PC-9 (cell line): ENCODE measurements around the gene ATP10A. TPM values are rescaled to one million over a fixed set of nuclear protein-coding genes. Genes with fewer than 3 reads are reported as not detected.

Experiments
- BruUV-seq: library from RNA; stranded (reverse); fragments of 400-500 nt; replicated peaks from 2 replicates; lab custom pipeline; 2021; lab: Mats Ljungman, UMichigan
- CTCF ChIA-PET: fragments of 300-600 bp; sonication (Branson Sonifier 250); formaldehyde crosslinking; loops from one replicate; lab custom pipeline; 2022; ENCODE audit warnings: antibody characterized with exemption; lab: Charles Lee
- POLR2A ChIA-PET: fragments of 300-600 bp; sonication (Branson Sonifier 250); formaldehyde crosslinking; loops from one replicate; lab custom pipeline; 2022; ENCODE audit warnings: antibody characterized with exemption; ENCODE audit not compliant: unreplicated experiment; lab: Charles Lee
- DNase-seq, 2 experiments: peaks; one replicate each; pipeline versions ENCODE4 v3.0.0 to v3.0.0-alpha.2; 2015 to 2022; ENCODE audit warnings: mixed read lengths in 1 of 2
- H2AFZ ChIP-seq: fragments of 200-600 bp; sonication (generic); 2 replicates; pipeline ENCODE4 v1.8.1; 2017; ENCODE audit warnings: antibody characterized with exemption
- H3F3A ChIP-seq: fragments of 200-600 bp; sonication (generic); 2 replicates; pipeline ENCODE4 v1.8.1; 2017; ENCODE audit warnings: antibody characterized with exemption, mild to moderate bottlenecking, low read depth; ENCODE audit not compliant: insufficient read depth
- H3K27ac ChIP-seq: fragments of 200-600 bp; sonication (generic); 2 replicates; pipeline ENCODE4 v1.6.1; 2016; ENCODE audit warnings: mixed run types
- H3K27me3 ChIP-seq: fragments of 200-600 bp; sonication (generic); 2 replicates; pipeline ENCODE4 v1.6.1; 2016; ENCODE audit warnings: low read depth, mixed run types; ENCODE audit not compliant: insufficient read depth
- H3K36me3 ChIP-seq: fragments of 200-600 bp; sonication (generic); 2 replicates; pipeline ENCODE4 v1.6.1; 2016; ENCODE audit warnings: low read depth, mixed run types
- H3K4me1 ChIP-seq: fragments of 200-600 bp; sonication (generic); replicated peaks from 2 replicates; pipeline ENCODE4 v1.6.1; 2016; ENCODE audit warnings: mixed run types; ENCODE audit not compliant: insufficient read depth
- H3K4me2 ChIP-seq: fragments of 200-600 bp; sonication (generic); 2 replicates; pipeline ENCODE4 v1.6.1; 2017; ENCODE audit warnings: mixed run types
- H3K4me3 ChIP-seq: fragments of 200-600 bp; sonication (generic); 2 replicates; pipeline ENCODE4 v1.6.1; 2016; ENCODE audit warnings: mixed run types
- H3K79me2 ChIP-seq: fragments of 200-600 bp; sonication (generic); 2 replicates; pipeline ENCODE4 v1.6.1; 2017; ENCODE audit warnings: low read depth, mixed run types
- H3K9me2 ChIP-seq: fragments of 200-600 bp; sonication (generic); 2 replicates; pipeline ENCODE4 v1.8.1; 2017; ENCODE audit warnings: mild to moderate bottlenecking; ENCODE audit not compliant: insufficient read depth
- H3K9me3 ChIP-seq: fragments of 200-600 bp; sonication (generic); 2 replicates; pipeline ENCODE4 v1.8.1; 2016; ENCODE audit warnings: low read depth; ENCODE audit not compliant: insufficient read depth
- H4K20me1 ChIP-seq: fragments of 200-600 bp; sonication (generic); 2 replicates; pipeline ENCODE4 v1.8.1; 2017; ENCODE audit not compliant: insufficient read depth
- CTCF ChIP-seq: fragments of 200-600 bp; sonication (generic); conservative IDR thresholded peaks from 2 replicates; pipeline ENCODE4 v1.6.1; 2017; ENCODE audit warnings: mixed run types, antibody characterized with exemption, mild to moderate bottlenecking, moderate library complexity
- EZH2 ChIP-seq: fragments of 200-600 bp; sonication (generic); IDR thresholded peaks from 2 replicates; pipeline ENCODE4 v1.8.0; 2017; ENCODE audit warnings: antibody characterized with exemption, low read depth
- intact Hi-C: fragments of 100-400 bp; cut with micrococcal nuclease; formaldehyde crosslinking; loops from one replicate; pipeline ENCODE4 v1.10.0; 2022; ENCODE audit not compliant: unreplicated experiment
- total RNA-seq: library from RNA; stranded (reverse); gene quantifications from 2 replicates; pipeline ENCODE4 v1.2.3, GENCODE V29; 2021

Gene ATP10A
- total RNA-seq, 1 experiment from 2014 or later: not detected

GRCh38 chr15:25655207-25655948 is 207.7 kb downstream of the ATP10A start:
- no peaks in the 10 kb centered on the region for H4K20me1 ChIP-seq
- no TSS peak for BruUV-seq
- intact Hi-C loops: no loop called here
- no peak for DNase-seq
- H2AFZ ChIP-seq: no peak overlapping the region
- no peak overlapping the region for H3K4me2 ChIP-seq
- H3K27ac ChIP-seq: no peak overlapping the region
- TF ChIP-seq EZH2 (no peak), CTCF (no peak)
- H3K4me1 ChIP-seq: no peaks in the 10 kb centered on the region
- H3K79me2 ChIP-seq: no peaks in the 10 kb centered on the region
- H3K36me3 ChIP-seq: no peaks in the 10 kb centered on the region
- no peaks in the 10 kb centered on the region for H3F3A ChIP-seq
- no peaks in the 10 kb centered on the region for H3K9me2 ChIP-seq
- POLR2A ChIA-PET: no interaction called here
- CTCF ChIA-PET: no interaction called here
- no peaks in the 10 kb centered on the region for H3K9me3 ChIP-seq
- H3K27me3 ChIP-seq: peaks cover 32% of the 10 kb centered on the region; the same call in 1 of the 2 replicates
- no peak overlapping the region for H3K4me3 ChIP-seq

GRCh38 chr15:25653371-25653770 is 209.8 kb downstream of the ATP10A start:
- ChIA-PET POLR2A (interaction anchor here (0.7 kb wide), 1 partner anchor 226 kb away, joined by 4 read pairs; no protein-coding TSS in a partner anchor), CTCF (no interaction called here)
- H3K4me1 ChIP-seq: no peaks in the 10 kb centered on the region
- H3F3A ChIP-seq: no peaks in the 10 kb centered on the region
- H3K4me2 ChIP-seq: no peak overlapping the region
- no TSS peak for BruUV-seq
- no peak overlapping the region for H3K4me3 ChIP-seq
- H3K79me2 ChIP-seq: no peaks in the 10 kb centered on the region
- intact Hi-C loops: no loop called here
- H3K9me3 ChIP-seq: no peaks in the 10 kb centered on the region
- H2AFZ ChIP-seq: no peak overlapping the region
- no peak for TF ChIP-seq EZH2
- no peak for TF ChIP-seq CTCF
- no peak for DNase-seq
- H3K9me2 ChIP-seq: no peaks in the 10 kb centered on the region
- H3K27me3 ChIP-seq: peaks cover 15% of the 10 kb centered on the region; the same call in 1 of the 2 replicates
- no peaks in the 10 kb centered on the region for H4K20me1 ChIP-seq
- no peak overlapping the region for H3K27ac ChIP-seq
- H3K36me3 ChIP-seq: no peaks in the 10 kb centered on the region

GRCh38 chr15:25652704-25653103 is 210.4 kb downstream of the ATP10A start:
- POLR2A ChIA-PET: interaction anchor here (0.7 kb wide), 1 partner anchor 225 kb away, joined by 4 read pairs; no protein-coding TSS in a partner anchor
- no peaks in the 10 kb centered on the region for H3K36me3 ChIP-seq
- no peaks in the 10 kb centered on the region for H3K79me2 ChIP-seq
- CTCF ChIA-PET: no interaction called here
- intact Hi-C loops: no loop called here
- peaks cover 8% of the 10 kb centered on the region; the same call in 1 of the 2 replicates for H3K27me3 ChIP-seq
- BruUV-seq: no TSS peak
- no peaks in the 10 kb centered on the region for H4K20me1 ChIP-seq
- TF ChIP-seq EZH2 (no peak), CTCF (no peak)
- no peaks in the 10 kb centered on the region for H3K9me3 ChIP-seq
- H3K4me3 ChIP-seq: no peak overlapping the region
- no peaks in the 10 kb centered on the region for H3K4me1 ChIP-seq
- no peaks in the 10 kb centered on the region for H3K9me2 ChIP-seq
- H3K27ac ChIP-seq: no peak overlapping the region
- H3F3A ChIP-seq: no peaks in the 10 kb centered on the region
- H2AFZ ChIP-seq: no peak overlapping the region
- DNase-seq: no peak
- no peak overlapping the region for H3K4me2 ChIP-seq
